ENCODE measurements around the gene PLA2G2D. TPM values are rescaled to one million over a fixed set of nuclear protein-coding genes. Genes with fewer than 3 reads are reported as not detected.

Gene PLA2G2D
- total and polyA plus RNA-seq, 2 experiments from 2014 or later, result not detected

DNA sequence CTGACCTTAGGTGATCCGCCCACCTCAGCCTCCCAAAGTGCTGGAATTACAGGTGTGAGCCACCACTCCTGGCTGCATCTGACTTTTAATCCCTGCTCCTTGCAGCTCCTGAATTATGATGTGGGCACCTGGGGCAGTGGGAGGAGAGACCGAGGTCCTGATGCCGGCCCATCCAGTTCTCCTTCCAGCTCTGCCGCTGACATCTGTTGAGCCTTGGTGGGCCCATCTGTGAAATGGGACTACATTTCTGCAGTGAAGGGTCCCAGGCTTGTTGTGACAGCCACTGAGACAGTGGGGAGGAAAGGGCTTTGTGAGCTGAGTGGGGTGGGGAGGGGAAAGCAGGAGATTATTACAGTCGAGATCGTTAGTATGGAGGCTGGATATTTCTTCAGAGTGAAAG is 31.6 kb upstream of the PLA2G2D start:
- no peak overlapping the region for H3K4me3 Mint-ChIP-seq
- Histone ChIP-seq H2AFZ (no peak overlapping the region), H3K4me2 (no peak overlapping the region), H3K79me2 (replicated peaks; ENCODE audit: insufficient read depth) (no peaks in the 10 kb centered on the region), H3F3A (replicated peaks; ENCODE audit: low read depth) (0 out of 2 replicates have a peak, but pooled peaks cover 3% of the 10 kb centered on the region), H3K27me3 (ENCODE audit: insufficient read depth) (no peaks in the 10 kb centered on the region), H4K20me1 (replicated peaks; ENCODE audit: insufficient read depth) (no peaks in the 10 kb centered on the region), H3K36me3 (ENCODE audit: insufficient read depth) (no peaks in the 10 kb centered on the region), H3K9me2 (ENCODE audit: insufficient read depth) (no peaks in the 10 kb centered on the region), H3K4me1 (ENCODE audit: insufficient read depth) (peaks cover 9% of the 10 kb centered on the region; the same call in 1 of the 2 replicates), H3K4me3 (no peak overlapping the region), H3K27ac (ENCODE audit: low read depth) (no peak overlapping the region)
- ATAC-seq (no peak), DNase-seq (ENCODE audit: low spot score) (no peak)
- no peaks in the 10 kb centered on the region for H3K9me3 Mint-ChIP-seq
- H3K36me3 Mint-ChIP-seq (ENCODE audit: low read depth), result no peaks in the 10 kb centered on the region
- H3K4me1 Mint-ChIP-seq, result peaks cover 23% of the 10 kb centered on the region
- no peak overlapping the region for H3K27ac Mint-ChIP-seq
- peaks cover 5% of the 10 kb centered on the region for H3K27me3 Mint-ChIP-seq (ENCODE audit: insufficient read depth, low read depth, poor library complexity)
- no peak for TF ChIP-seq EZH2phosphoT487 (IDR thresholded peaks at IDR 0.05; ENCODE audit: unreplicated experiment)
- TF ChIP-seq, protein P1, sequence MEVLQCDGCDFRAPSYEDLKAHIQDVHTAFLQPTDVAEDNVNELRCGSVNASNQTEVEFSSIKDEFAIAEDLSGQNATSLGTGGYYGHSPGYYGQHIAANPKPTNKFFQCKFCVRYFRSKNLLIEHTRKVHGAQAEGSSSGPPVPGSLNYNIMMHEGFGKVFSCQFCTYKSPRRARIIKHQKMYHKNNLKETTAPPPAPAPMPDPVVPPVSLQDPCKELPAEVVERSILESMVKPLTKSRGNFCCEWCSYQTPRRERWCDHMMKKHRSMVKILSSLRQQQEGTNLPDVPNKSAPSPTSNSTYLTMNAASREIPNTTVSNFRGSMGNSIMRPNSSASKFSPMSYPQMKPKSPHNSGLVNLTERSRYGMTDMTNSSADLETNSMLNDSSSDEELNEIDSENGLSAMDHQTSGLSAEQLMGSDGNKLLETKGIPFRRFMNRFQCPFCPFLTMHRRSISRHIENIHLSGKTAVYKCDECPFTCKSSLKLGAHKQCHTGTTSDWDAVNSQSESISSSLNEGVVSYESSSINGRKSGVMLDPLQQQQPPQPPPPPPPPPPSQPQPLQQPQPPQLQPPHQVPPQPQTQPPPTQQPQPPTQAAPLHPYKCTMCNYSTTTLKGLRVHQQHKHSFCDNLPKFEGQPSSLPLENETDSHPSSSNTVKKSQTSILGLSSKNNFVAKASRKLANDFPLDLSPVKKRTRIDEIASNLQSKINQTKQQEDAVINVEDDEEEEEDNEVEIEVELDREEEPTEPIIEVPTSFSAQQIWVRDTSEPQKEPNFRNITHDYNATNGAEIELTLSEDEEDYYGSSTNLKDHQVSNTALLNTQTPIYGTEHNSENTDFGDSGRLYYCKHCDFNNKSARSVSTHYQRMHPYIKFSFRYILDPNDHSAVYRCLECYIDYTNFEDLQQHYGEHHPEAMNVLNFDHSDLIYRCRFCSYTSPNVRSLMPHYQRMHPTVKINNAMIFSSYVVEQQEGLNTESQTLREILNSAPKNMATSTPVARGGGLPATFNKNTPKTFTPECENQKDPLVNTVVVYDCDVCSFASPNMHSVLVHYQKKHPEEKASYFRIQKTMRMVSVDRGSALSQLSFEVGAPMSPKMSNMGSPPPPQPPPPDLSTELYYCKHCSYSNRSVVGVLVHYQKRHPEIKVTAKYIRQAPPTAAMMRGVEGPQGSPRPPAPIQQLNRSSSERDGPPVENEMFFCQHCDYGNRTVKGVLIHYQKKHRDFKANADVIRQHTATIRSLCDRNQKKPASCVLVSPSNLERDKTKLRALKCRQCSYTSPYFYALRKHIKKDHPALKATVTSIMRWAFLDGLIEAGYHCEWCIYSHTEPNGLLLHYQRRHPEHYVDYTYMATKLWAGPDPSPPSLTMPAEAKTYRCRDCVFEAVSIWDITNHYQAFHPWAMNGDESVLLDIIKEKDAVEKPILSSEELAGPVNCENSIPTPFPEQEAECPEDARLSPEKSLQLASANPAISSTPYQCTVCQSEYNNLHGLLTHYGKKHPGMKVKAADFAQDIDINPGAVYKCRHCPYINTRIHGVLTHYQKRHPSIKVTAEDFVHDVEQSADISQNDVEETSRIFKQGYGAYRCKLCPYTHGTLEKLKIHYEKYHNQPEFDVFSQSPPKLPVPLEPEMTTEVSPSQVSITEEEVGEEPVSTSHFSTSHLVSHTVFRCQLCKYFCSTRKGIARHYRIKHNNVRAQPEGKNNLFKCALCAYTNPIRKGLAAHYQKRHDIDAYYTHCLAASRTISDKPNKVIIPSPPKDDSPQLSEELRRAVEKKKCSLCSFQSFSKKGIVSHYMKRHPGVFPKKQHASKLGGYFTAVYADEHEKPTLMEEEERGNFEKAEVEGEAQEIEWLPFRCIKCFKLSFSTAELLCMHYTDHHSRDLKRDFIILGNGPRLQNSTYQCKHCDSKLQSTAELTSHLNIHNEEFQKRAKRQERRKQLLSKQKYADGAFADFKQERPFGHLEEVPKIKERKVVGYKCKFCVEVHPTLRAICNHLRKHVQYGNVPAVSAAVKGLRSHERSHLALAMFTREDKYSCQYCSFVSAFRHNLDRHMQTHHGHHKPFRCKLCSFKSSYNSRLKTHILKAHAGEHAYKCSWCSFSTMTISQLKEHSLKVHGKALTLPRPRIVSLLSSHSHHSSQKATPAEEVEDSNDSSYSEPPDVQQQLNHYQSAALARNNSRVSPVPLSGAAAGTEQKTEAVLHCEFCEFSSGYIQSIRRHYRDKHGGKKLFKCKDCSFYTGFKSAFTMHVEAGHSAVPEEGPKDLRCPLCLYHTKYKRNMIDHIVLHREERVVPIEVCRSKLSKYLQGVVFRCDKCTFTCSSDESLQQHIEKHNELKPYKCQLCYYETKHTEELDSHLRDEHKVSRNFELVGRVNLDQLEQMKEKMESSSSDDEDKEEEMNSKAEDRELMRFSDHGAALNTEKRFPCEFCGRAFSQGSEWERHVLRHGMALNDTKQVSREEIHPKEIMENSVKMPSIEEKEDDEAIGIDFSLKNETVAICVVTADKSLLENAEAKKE (CRISPR knock-in tag; IDR thresholded peaks at IDR 0.05), result no peak

DNA sequence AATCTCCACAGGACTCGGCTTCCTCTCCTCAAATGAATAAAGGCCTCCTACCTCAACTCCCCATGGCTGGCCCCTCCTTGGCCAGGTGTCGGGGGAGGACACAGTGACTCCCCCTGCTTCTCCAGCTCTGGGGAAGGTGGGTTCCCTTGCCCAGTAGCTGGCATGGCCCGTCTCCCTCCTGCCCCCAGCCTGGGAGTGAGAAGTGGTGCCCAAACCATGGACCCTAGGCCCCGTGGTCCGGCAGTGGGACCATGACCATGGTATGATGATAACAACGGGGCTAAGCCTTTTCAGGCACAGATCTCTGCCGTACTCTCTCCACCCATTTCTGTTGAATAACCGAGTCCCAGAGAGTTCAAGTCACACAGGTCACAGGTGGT is 31.0 kb upstream of the PLA2G2D start:
- peaks cover 3% of the 10 kb centered on the region for H3K27me3 Mint-ChIP-seq (ENCODE audit: insufficient read depth, low read depth, poor library complexity)
- H3K27me3 ChIP-seq (ENCODE audit: insufficient read depth), result no peaks in the 10 kb centered on the region
- no peaks in the 10 kb centered on the region for H3K36me3 Mint-ChIP-seq (ENCODE audit: low read depth)
- DNase-seq (ENCODE audit: low spot score) (no peak), ATAC-seq (no peak)
- H2AFZ ChIP-seq, result no peak overlapping the region
- no peak overlapping the region for H3K4me3 ChIP-seq
- H3K9me3 Mint-ChIP-seq, result no peaks in the 10 kb centered on the region
- no peaks in the 10 kb centered on the region for H3K36me3 ChIP-seq (ENCODE audit: insufficient read depth)
- no peak overlapping the region for H3K4me2 ChIP-seq
- TF ChIP-seq, protein P2, sequence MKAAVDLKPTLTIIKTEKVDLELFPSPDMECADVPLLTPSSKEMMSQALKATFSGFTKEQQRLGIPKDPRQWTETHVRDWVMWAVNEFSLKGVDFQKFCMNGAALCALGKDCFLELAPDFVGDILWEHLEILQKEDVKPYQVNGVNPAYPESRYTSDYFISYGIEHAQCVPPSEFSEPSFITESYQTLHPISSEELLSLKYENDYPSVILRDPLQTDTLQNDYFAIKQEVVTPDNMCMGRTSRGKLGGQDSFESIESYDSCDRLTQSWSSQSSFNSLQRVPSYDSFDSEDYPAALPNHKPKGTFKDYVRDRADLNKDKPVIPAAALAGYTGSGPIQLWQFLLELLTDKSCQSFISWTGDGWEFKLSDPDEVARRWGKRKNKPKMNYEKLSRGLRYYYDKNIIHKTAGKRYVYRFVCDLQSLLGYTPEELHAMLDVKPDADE (IDR thresholded peaks at IDR 0.05), result no peak
- TF ChIP-seq POLR2AphosphoS5 (IDR thresholded peaks at IDR 0.05; ENCODE audit: low read depth), result no peak
- H3K79me2 ChIP-seq (replicated peaks; ENCODE audit: insufficient read depth), result no peaks in the 10 kb centered on the region
- no peaks in the 10 kb centered on the region for H4K20me1 ChIP-seq (replicated peaks; ENCODE audit: insufficient read depth)
- H3K27ac Mint-ChIP-seq, result no peak overlapping the region
- peaks cover 9% of the 10 kb centered on the region; the same call in 1 of the 2 replicates for H3K4me1 ChIP-seq (ENCODE audit: insufficient read depth)
- H3F3A ChIP-seq (replicated peaks; ENCODE audit: low read depth), result 0 out of 2 replicates have a peak, but pooled peaks cover 3% of the 10 kb centered on the region
- H3K27ac ChIP-seq (ENCODE audit: low read depth), result no peak overlapping the region
- H3K9me2 ChIP-seq (ENCODE audit: insufficient read depth), result no peaks in the 10 kb centered on the region
- peaks cover 20% of the 10 kb centered on the region; the same call in 2 of the 3 replicates for H3K4me1 Mint-ChIP-seq
- H3K4me3 Mint-ChIP-seq, result no peak overlapping the region

Data from GM23338 (cell line).